Limb (tissue), 2 donors: ENCODE results near the gene PTCSC3.
"Not testable (repeated sequence)": the region's sequence is repeated elsewhere in the genome, so short reads cannot be mapped to it uniquely, and the experiment has no call there.

Experiments
- DNase-seq, 2 donors: peaks; one replicate each; pipeline ENCODE4 v3.0.0-alpha.2; 2016; ENCODE audit errors: extremely low spot score in 2 of 2

PTCSC3 gene

GRCh38 chr14:36174767-36175424, 1.6 kb downstream of the PTCSC3 start:
- DNase-seq = no peak

- no peak for DNase-seq
Observed at GRCh38 chr14:36173161-36173560, 3.4 kb downstream of the PTCSC3 start.

DNA sequence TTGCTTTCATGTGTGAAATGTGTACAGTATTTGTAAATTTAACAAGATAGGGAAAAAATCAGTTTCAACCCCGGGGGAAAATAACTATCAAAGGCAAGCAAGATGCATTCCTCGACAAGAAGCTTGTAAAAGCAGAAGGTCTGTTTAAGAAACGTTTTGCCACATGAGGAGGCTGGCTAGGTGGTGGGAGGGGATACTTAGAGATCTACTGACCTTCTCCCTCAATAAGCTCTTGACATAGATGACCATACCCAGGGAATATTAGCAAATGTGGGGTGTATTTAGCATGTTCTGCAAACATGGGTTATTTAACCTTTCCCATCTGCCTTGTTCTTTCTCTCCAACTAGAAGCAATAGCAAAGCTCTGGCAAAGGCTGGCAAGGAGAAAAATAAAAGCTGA, 4.9 kb downstream of the PTCSC3 start:
- DNase-seq = no peak

DNA sequence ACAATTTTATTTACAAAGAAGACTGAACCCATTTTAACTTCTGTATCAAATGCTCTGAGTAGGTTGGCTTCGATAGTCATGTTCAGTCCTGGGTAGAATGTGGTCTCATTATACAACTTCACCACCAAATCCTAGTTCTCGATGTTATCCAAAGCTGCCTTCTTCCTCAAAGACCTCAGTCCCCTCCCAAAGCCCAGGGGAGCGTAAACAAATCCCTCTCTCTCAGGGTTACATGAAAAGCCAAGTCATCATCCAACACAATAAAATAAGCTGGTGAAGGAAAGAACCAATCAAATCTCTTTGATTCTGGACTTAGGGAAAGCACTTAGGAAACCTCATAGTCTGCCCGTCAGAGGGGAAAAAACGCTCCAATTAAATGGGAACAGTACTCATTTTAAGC, 9.1 kb downstream of the PTCSC3 start:
- no peak for DNase-seq

- DNase-seq = no peak
Observed at GRCh38 chr14:36163451-36163850, 13.1 kb downstream of the PTCSC3 start.

GRCh38 chr14:36162267-36162666, 14.3 kb downstream of the PTCSC3 start:
- no peak for DNase-seq

- DNase-seq = no peak
Observed at GRCh38 chr14:36161776-36162175, 14.7 kb downstream of the PTCSC3 start.

DNA sequence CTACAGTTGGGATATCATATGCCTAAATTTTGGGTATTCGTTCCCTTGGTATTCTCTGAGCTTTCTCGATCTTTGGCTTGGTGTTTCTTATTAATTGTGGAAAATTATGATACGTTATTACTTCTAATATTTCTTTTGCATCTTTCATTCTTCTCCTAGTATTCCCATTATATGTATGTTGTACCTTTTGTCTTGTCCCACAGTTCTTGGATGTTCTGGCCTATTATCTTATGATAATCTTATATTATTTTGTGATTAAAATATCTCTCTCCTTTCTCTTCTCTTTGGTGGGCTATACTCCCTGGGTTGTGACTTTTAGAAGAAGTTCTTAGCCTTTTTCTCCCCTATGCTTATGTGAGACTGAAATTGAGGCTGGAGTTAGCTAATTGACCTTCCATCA, 25.2 kb downstream of the PTCSC3 start:
- no peak for DNase-seq

DNA sequence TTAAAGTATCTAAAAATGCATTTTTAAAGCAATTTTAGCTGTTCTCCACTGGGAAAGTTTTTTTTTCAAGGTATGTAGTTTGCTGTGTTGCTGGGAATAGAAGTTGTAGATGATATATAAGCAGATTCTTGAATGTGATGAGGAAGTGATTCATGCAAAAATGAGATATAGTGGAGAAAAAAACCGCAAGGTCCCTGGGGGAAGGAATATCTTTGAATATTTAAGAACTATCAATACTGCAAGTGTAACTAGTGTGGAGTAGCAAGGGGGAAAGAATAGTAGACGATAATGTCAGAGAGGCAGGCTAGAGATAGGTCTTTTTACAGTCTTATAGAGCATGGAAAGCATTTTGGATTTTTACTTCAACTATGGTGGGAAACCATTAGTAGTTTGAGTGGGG, 42.5 kb downstream of the PTCSC3 start:
- DNase-seq = no peak

DNA sequence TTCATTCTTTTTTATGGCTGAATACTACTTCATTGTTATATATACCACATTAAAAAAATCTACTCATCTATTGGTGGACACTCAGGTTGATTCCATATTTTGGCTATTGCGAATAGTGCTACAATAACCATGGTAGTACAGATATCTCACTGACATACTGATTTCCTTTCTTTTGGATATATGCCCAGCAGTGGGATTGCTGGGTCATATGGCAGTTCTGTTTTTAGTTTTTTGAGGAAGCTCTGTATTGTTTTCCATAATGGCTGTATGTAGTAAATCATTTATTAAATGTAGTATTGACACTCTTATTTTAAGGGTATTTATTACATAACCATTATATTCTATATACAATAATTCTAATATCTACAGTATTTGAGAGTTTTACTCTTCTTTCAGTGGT, 43.7 kb downstream of the PTCSC3 start:
- no peak for DNase-seq

GRCh38 chr14:36130186-36130585, 46.3 kb downstream of the PTCSC3 start:
- no peak for DNase-seq

DNA sequence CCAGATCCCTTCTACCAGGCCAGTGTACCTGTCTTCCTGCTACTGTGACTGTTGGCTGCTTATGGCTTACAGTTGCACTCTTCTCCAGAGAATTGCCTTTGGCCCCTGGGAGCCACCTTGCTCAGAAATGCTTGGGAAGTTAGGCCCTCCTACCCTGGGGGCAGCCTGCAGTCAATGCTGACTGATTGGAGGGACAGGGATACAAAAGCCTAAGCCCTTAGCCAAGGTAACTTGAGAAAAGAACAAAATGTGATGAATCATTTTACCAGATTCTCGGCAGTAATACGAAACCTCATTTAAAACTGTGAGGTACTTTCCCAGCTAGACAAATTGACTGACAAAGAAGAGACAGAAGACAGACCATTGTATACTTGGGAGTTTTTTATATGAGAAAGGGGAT, 47.3 kb downstream of the PTCSC3 start:
- DNase-seq = no peak

- DNase-seq = no peak
Observed at GRCh38 chr14:36113341-36113740, 63.2 kb downstream of the PTCSC3 start.

- DNase-seq = no peak
Observed at GRCh38 chr14:36111822-36112583, 64.5 kb downstream of the PTCSC3 start.

DNA sequence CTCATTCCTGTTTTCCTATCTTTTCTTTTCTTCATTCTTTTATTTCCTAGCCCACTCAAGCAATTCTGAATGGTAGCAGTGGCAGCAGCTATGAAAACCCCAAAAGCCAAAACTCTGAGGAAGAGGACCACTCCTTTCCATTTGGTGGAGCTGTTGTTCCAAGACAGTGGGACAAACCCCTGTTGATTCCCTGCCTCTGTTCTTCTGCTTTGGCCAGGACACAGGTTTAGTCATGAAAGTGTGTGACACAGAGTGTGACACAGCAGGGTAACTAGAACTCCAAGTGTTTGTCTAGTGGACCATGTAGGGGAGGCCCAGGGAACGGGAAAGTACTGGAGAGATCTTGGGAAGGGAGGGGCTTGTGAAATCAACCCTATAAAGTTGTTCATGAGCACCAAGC, 71.1 kb downstream of the PTCSC3 start:
- no peak for DNase-seq

DNA sequence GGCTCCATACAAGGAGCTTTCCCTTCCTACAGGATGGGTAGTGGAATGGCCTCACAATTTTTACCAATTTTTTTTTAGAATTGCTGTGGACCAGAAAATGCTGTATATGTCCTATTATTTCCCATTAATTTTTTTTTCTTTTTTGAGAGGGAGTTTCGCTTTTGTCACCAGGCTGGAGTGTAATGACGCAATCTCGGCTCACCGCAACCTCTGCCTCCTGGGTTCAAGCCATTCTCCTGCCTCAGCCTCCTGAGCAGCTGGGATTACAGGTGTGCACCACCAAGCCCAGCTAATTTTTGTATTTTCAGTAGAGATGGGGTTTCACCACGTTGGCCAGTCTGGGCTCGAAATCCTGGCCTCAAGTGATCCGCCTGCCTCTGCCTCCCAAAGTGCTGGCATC, 72.3 kb downstream of the PTCSC3 start:
- not testable (repeated sequence) for DNase-seq

GRCh38 chr14:36099619-36100018, 76.9 kb downstream of the PTCSC3 start:
- DNase-seq = no peak

DNA sequence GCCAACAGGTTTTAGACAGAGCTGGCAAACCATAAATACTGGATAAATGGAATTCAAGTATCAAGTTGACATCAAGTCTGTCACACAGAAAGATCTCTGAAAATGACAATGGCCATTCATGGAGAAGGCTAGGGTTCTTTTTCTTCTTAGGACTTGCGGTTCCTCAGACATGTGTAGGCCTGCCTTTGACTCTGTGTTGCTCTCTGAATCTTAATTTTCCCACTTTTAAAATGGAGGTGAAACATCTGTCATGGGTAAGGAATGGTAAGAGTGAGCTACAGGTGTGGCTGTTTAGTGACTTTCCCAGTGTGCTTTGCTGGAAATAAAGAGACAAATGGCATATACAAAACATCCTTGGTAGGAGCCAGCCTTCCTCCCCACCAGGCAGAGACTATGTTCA, 79.2 kb downstream of the PTCSC3 start:
- no peak for DNase-seq

GRCh38 chr14:36096090-36096489, 80.4 kb downstream of the PTCSC3 start:
- no peak for DNase-seq

- DNase-seq = no peak
Observed at GRCh38 chr14:36094963-36095362, 81.6 kb downstream of the PTCSC3 start.

DNA sequence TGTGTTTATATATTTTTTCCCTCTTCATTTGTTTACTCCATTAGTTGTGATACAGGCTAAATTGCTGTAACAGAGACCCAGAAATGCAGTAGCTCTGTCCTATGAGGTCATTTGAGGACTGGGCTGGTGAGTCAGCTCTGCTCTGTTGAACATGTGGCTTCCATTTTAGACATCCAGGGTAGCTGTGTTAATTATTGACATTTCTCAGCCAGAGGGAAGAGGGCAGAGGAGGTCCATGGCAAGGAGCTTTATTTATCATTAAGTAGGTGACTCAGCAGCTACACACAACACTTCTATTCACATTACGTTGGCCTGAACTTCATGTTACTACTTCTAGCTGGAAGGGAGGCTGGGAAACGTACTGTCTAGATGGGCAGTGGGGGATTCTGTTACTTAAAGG, 85.4 kb downstream of the PTCSC3 start:
- DNase-seq = no peak

DNA sequence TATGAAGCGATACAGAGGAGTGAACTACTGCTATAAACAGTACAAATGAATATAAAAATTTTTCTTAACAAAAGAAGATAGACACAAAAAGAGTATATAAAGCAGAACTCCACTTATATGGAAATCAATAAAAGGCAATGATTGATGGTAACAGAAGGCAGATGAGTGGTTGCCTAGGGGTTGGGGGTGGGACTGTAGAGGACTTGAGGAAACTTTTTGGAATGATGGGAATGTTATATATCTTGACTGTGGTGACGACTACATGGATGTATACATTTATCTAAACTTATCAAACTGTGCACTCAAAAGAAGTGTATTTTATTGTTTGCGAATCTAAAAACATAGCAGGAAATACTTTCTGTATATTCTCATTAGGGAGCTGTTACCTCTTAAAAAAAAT, 89.1 kb downstream of the PTCSC3 start:
- DNase-seq = no peak
